ENCODE measurements around the gene REEP1. TPM values are rescaled to one million over a fixed set of nuclear protein-coding genes. Genes with fewer than 3 reads are reported as not detected.

Gene REEP1
- total RNA-seq, 2 donors from 2014 or later, result 0.38 to 0.63 TPM

DNA sequence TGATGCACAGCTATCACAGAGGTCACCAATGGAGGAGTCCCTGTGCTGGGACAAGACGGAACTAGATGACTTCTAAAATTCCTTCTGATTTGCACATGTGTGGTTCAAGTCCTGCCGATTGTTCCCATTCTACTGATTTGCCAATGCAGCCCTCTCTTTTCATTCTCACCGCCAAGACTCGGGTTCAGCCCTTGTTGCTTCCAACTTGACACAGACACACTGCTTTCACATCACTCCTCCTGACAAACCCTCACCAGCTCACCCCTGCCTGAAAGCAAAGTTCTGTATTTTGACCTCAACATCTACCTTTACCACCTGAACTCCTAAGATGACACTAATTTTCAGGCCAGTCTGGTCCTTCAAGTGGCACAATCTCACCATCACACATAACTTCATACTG lies 25.5 kb downstream of the REEP1 start:
- Mint-ChIP-seq H3K36me3 (ENCODE audit: insufficient read depth in 2 of 2) (no peaks in the 10 kb centered on the region), H3K9me3 (no peaks in the 10 kb centered on the region), H3K27me3 (ENCODE audit: low read depth) (no peaks in the 10 kb centered on the region), H3K4me3 (no peak overlapping the region), H3K4me1 (ENCODE audit: low read depth) (no peaks in the 10 kb centered on the region), H3K27ac (no peak overlapping the region)
- ATAC-seq (replicated peaks in 1 of 2), result no peak
- no peak for DNase-seq

DNA sequence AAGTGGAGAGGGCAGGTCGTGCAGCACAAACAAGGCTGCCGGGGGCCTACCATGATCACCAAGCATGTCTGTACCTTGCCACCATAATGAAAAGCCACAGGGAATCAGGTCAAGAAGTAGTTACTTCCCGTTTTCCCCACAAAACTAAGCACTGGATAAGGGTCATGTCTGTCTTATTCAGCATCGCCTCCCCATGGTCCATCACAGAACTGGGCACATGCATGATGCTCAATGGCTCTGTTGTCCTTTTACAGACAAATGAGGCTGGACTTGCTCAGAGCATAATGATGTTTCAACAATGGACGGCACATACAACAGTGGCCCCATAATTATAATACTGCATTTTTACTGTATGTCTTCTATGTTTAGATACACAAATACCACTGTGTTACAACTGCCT lies 27.5 kb downstream of the REEP1 start:
- Mint-ChIP-seq H3K9me3 (no peaks in the 10 kb centered on the region), H3K36me3 (ENCODE audit: insufficient read depth in 2 of 2) (no peaks in the 10 kb centered on the region), H3K4me1 (ENCODE audit: low read depth) (no peaks in the 10 kb centered on the region), H3K27me3 (ENCODE audit: low read depth) (no peaks in the 10 kb centered on the region), H3K4me3 (no peak overlapping the region), H3K27ac (no peak overlapping the region)
- DNase-seq (no peak), ATAC-seq (replicated peaks in 1 of 2) (no peak)

DNA sequence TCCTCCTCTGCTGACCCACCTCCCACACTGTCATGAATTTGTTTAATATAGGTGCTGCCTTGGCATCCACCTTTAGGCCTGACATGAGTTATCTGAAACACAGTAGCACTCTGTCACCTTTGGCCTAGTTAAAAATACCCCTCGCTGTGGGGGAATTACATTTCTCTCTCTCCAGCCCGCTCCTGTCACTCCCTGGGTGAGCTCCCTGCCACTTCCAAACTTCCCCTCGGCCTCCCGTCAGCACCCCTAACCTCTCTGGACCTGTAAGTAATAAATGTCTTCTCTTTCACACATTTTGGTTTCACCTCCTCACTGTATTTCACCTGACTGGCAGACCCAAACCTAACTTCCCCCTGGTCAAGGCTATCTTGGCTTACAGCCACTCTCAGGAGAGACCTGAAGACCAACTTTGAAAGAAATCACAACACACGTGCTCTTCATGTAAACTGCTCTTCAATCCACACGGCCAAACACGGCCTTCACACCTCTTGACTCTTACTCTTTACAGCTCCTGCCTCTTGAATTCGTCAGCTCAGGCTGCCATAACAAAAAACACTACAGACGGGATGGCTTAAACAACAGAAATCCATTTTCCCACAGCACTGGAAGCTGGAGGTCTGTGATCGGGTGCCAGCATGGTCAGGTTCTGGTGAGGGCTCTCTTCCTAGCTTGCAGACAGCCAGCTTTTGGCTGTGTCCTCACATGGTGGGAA lies 28.3 kb downstream of the REEP1 start:
- H3K9me3 Mint-ChIP-seq, result no peaks in the 10 kb centered on the region
- H3K36me3 Mint-ChIP-seq (ENCODE audit: insufficient read depth in 2 of 2), result no peaks in the 10 kb centered on the region
- DNase-seq (no peak), ATAC-seq (replicated peaks in 1 of 2) (no peak)
- H3K4me1 Mint-ChIP-seq (ENCODE audit: low read depth), result no peaks in the 10 kb centered on the region
- H3K27me3 Mint-ChIP-seq (ENCODE audit: low read depth), result no peaks in the 10 kb centered on the region
- no peak overlapping the region for H3K4me3 Mint-ChIP-seq
- H3K27ac Mint-ChIP-seq, result no peak overlapping the region

DNA sequence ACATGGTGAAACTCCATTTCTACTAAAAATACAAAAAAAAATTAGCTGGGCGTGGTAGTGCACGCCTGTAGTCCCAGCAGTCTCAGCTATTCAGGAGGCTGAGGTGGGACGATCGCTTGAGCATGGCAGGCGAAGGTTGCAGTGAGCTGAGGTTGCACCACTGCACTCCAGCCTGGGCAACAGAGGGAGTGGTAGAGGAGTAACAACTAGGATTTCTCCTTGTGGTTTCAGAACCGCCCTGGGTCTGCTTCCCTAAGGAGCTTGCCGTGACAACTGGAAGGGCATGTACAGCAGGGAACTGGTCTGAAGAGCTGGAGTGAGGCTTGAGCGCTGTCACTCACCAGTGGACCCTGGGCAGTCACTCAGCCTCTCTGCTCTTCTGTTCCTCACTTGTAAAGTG lies 29.1 kb downstream of the REEP1 start:
- no peak for ATAC-seq (replicated peaks in 1 of 2)
- H3K27me3 Mint-ChIP-seq (ENCODE audit: low read depth), result peaks cover 6% of the 10 kb centered on the region
- no peak overlapping the region for H3K4me3 Mint-ChIP-seq
- DNase-seq, result no peak
- no peaks in the 10 kb centered on the region for H3K9me3 Mint-ChIP-seq
- no peak overlapping the region for H3K27ac Mint-ChIP-seq
- H3K4me1 Mint-ChIP-seq (ENCODE audit: low read depth), result no peaks in the 10 kb centered on the region
- no peaks in the 10 kb centered on the region for H3K36me3 Mint-ChIP-seq (ENCODE audit: insufficient read depth in 2 of 2)

DNA sequence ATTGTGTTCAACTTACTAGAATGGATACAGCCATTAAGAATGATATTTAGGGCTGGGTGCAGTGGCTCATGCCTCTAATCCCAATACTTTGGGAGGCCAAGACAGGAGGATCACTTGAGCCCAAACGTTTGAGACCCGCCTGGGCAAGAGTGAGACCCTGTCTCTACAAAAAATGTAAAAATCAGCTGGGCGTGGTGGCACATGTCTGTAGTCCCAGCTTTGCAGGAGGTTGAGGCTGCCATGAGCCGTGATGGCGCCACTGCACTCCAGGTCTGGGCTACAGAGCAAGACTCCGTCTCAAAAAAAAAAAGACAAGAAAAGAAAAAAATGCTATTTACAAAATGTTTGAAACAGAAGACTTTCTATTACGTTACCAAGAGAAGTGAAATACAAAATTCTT lies 30.0 kb downstream of the REEP1 start:
- DNase-seq (no peak), ATAC-seq (replicated peaks in 1 of 2) (no peak)
- Mint-ChIP-seq H3K27me3 (ENCODE audit: low read depth) (peaks cover 6% of the 10 kb centered on the region), H3K4me3 (no peak overlapping the region), H3K27ac (no peak overlapping the region), H3K36me3 (ENCODE audit: insufficient read depth in 2 of 2) (no peaks in the 10 kb centered on the region), H3K9me3 (no peaks in the 10 kb centered on the region), H3K4me1 (ENCODE audit: low read depth) (no peaks in the 10 kb centered on the region)

DNA sequence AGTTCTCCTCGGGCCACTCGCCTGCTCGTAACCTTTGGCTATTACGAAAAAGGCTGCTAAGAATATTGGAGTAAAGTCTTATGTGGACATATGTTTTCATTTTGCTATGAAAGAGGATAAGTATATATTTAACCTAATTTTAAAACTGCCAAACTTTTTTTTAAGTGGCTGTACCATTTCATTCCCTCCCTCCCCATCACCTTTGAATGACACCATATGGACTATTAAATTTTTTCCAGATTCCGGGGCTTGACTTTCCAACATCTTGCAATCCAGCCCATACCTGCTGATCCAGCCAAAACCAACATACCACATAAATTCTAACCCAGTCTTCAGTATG lies 31.5 kb downstream of the REEP1 start:
- peaks cover 14% of the 10 kb centered on the region for H3K27me3 Mint-ChIP-seq (ENCODE audit: low read depth)
- no peaks in the 10 kb centered on the region for H3K36me3 Mint-ChIP-seq (ENCODE audit: insufficient read depth in 2 of 2)
- H3K9me3 Mint-ChIP-seq, result no peaks in the 10 kb centered on the region
- no peak for ATAC-seq (replicated peaks in 1 of 2)
- H3K27ac Mint-ChIP-seq, result no peak overlapping the region
- H3K4me3 Mint-ChIP-seq, result no peak overlapping the region
- no peaks in the 10 kb centered on the region for H3K4me1 Mint-ChIP-seq (ENCODE audit: low read depth)
- DNase-seq, result no peak

DNA sequence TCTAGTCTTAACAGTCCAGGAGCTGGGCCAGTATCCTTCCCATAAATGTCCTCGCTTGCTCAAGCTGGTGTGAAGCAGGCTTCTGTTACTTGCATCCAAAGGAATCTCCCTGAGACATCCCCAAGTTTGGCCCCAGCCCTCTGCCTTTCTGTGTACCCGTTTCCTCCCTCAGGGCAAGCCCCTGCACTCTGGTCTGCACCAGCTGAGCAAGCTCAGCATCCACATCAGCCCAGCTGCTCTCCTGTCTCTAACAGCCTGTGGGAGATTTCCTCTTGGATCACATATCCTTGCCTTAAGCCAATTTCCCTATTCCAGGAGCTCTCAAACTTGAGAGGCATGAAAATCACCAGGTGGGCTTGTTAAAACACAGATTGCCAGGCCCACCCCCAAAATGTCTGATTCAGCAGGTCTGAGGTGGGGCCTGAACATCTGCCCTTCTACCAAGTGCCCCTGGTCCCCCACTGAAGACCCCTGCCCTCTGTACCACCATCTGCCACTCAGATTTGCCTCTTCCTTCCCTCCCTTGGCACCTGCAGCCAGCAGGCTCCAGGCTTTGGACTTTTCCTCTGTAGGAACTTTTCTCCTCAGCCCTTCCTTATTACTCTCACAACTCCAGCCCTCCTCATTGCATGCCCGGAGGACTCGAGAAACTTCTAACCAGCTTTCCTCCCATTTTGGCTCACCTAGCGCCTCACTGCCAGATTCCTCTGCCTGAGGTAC lies 32.1 kb downstream of the REEP1 start:
- Mint-ChIP-seq H3K9me3 (no peaks in the 10 kb centered on the region), H3K4me3 (no peak overlapping the region), H3K36me3 (ENCODE audit: insufficient read depth in 2 of 2) (no peaks in the 10 kb centered on the region), H3K27ac (no peak overlapping the region), H3K4me1 (ENCODE audit: low read depth) (no peaks in the 10 kb centered on the region), H3K27me3 (ENCODE audit: low read depth) (peaks cover 14% of the 10 kb centered on the region)
- DNase-seq, result no peak
- ATAC-seq (replicated peaks in 1 of 2), result no peak

DNA sequence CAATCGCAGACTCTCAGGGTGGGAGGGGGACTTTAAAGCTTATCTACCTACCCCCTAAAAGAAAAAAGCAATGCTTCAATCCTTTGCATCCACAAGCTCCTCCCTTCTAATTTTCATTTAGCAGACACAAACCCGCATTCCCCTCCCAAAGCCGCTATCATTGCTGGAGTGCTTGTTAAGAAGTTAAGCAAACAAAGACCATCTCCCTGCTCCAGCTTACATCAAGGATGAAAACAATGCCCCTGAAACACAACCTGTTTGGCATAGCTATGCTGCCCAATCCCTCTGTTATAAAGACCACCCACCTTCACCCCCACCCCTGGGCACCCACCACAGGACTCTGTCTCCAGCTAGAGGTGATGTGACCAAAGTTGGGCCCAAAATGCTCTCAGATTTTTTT lies 33.0 kb downstream of the REEP1 start:
- peaks cover 14% of the 10 kb centered on the region for H3K27me3 Mint-ChIP-seq (ENCODE audit: low read depth)

DNA sequence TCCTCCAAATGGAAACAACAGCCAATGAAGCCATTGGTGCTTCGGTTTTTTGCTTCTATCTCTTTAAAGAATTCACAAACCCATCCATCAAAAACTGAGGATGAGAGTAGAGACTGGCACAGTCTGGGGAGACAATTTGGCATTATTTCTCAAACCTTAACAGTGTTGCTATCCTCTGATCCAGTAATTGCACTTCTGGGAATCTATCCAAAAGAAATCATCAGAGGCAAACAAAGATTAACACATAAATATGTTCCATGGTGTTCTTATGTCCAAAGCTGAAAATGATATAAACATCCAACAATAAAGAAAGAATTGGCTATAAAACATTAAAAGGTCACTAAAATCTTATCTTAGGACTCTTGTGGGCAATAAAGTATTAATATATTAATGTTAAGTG lies 35.1 kb downstream of the REEP1 start:
- Mint-ChIP-seq H3K27me3 (ENCODE audit: low read depth) (peaks cover 14% of the 10 kb centered on the region), H3K4me3 (no peak overlapping the region), H3K4me1 (ENCODE audit: low read depth) (no peaks in the 10 kb centered on the region), H3K36me3 (ENCODE audit: insufficient read depth in 2 of 2) (no peaks in the 10 kb centered on the region), H3K9me3 (no peaks in the 10 kb centered on the region), H3K27ac (no peak overlapping the region)
- DNase-seq (no peak), ATAC-seq (replicated peaks in 1 of 2) (no peak)

More for the DNA sequence above, 33.0 kb downstream of the REEP1 start:
- Mint-ChIP-seq H3K9me3 (no peaks in the 10 kb centered on the region), H3K36me3 (ENCODE audit: insufficient read depth in 2 of 2) (no peaks in the 10 kb centered on the region), H3K4me1 (ENCODE audit: low read depth) (no peaks in the 10 kb centered on the region), H3K27ac (no peak overlapping the region), H3K4me3 (no peak overlapping the region)
- no peak for DNase-seq
- ATAC-seq (replicated peaks in 1 of 2), result no peak

DNA sequence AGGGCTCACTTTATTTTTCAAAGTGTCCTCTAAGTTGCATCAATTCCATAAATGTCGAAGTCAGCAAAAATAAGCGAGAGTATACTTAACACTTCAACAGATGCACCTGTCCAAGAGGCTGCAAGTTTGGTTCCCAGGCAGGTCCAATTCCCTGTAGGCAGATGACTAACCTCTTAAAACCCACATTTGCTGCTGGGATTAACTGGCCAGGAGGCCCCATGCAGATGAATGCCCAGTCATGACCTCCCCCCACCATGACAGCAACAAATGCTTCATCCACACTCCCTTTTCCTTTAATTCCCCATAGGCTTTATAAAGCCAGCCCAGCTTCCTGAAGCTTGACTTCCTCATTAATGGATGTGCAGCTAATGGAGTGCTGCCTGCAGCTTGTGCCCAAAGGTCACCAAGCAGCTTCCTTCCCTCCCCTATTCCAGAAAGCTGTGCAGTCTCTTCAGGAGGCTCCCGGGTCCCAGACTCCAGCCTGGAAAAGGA lies 35.7 kb downstream of the REEP1 start:
- H3K27ac Mint-ChIP-seq, result no peak overlapping the region
- no peak overlapping the region for H3K4me3 Mint-ChIP-seq
- no peaks in the 10 kb centered on the region for H3K36me3 Mint-ChIP-seq (ENCODE audit: insufficient read depth in 2 of 2)
- H3K4me1 Mint-ChIP-seq (ENCODE audit: low read depth), result no peaks in the 10 kb centered on the region
- DNase-seq (no peak), ATAC-seq (replicated peaks in 1 of 2) (no peak)
- H3K9me3 Mint-ChIP-seq, result no peaks in the 10 kb centered on the region
- peaks cover 14% of the 10 kb centered on the region for H3K27me3 Mint-ChIP-seq (ENCODE audit: low read depth)

DNA sequence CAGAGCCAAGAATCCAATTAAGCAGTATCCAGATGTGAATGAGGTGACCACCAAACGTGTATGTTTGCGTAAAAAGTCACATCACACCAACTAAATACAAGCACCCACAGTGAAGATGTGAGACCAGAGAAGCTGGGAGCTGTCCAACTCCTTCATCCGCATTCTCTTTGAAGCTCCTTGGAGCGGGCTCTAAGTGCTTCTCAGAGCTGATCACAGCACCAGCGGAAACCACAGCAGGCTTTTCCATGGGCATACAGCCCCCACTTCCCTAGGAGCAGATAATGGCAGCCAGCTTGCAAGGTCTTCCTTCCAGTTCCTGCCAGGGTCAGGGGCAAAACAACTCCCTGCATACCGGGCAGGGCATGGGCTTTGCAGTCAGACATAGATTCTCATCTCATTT lies 36.4 kb downstream of the REEP1 start:
- no peaks in the 10 kb centered on the region for H3K36me3 Mint-ChIP-seq (ENCODE audit: insufficient read depth in 2 of 2)
- H3K4me1 Mint-ChIP-seq (ENCODE audit: low read depth), result no peaks in the 10 kb centered on the region
- H3K9me3 Mint-ChIP-seq, result no peaks in the 10 kb centered on the region
- H3K27ac Mint-ChIP-seq, result no peak overlapping the region
- ATAC-seq (replicated peaks in 1 of 2), result no peak
- DNase-seq, result no peak
- H3K27me3 Mint-ChIP-seq (ENCODE audit: low read depth), result peaks cover 14% of the 10 kb centered on the region
- H3K4me3 Mint-ChIP-seq, result no peak overlapping the region

DNA sequence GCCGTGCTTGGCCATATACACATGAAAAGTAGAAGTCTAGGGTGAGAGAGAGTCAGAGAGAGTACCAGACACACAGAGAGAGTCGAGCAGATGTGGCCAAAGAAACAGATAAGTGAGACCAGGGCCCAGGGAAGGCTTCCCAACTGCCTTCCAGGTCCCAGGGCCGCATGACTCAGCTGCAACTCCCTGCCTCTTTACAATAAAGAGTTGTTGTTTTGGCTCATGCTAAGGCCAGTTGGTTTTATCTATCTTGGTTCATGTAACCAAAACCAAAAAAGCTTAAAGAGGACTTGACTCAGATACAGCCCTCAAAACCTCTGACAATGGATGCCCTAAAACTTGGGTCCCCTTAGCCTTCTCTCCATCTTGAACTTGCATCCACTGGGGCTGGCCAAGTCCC lies 36.9 kb downstream of the REEP1 start:
- ATAC-seq (replicated peaks in 1 of 2), result no peak
- DNase-seq, result no peak
- H3K4me1 Mint-ChIP-seq (ENCODE audit: low read depth), result no peaks in the 10 kb centered on the region
- H3K36me3 Mint-ChIP-seq (ENCODE audit: insufficient read depth in 2 of 2), result no peaks in the 10 kb centered on the region
- no peak overlapping the region for H3K27ac Mint-ChIP-seq
- H3K9me3 Mint-ChIP-seq, result no peaks in the 10 kb centered on the region
- peaks cover 14% of the 10 kb centered on the region for H3K27me3 Mint-ChIP-seq (ENCODE audit: low read depth)
- no peak overlapping the region for H3K4me3 Mint-ChIP-seq

DNA sequence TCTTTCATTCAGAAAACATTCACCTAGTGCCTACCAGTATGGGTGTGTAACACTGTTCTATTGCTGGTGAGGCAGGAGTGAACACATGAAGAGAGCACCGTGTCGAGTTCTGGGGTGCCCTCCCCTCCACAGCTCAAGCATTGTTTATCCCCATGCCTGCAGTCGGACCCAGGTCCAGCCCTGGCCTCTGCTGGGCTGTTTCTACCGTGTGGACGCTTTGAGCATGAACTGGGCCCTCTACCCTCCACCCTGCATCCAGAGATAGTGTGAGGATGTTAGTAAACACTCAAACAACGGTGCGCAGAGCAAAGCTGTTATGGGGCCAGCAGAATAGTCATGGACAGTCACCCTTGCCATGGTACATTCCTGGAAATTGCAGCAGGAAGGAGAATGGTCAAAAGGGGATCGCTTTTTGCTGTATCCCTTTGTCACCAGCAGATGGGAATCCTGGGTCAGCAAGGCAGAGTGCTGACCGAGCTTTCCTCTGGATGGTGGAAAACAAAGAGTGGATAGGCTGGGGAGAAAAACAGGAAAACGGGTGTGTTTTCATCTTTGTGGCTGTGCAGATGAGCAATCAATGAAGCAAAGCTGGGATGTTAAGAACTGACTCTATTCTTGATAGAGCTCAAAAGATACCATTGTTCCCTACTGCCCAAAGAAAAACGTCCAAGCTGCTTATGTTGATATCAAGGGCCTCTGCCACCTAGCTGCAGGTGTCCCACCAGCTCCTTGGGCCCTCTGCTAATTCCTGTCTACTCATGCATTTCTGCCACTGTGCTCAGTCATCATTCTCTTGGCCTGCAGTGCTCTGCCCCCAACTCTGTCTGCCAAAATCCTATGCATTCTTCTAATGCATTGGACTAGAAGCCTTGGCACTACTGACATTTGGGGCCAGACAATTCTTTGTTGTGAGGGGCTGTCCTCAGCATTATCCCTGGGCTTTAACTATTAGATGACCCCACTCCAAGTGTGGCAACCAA lies 38.7 kb downstream of the REEP1 start:
- Mint-ChIP-seq H3K9me3 (no peaks in the 10 kb centered on the region), H3K4me3 (no peak overlapping the region), H3K27ac (no peak overlapping the region), H3K4me1 (ENCODE audit: low read depth) (no peaks in the 10 kb centered on the region), H3K36me3 (ENCODE audit: insufficient read depth in 2 of 2) (no peaks in the 10 kb centered on the region), H3K27me3 (ENCODE audit: low read depth) (peaks cover 11% of the 10 kb centered on the region)
- ATAC-seq (replicated peaks in 1 of 2) (no peak), DNase-seq (no peak)
